A549 (cell line): ENCODE results near the gene FGF3. TPM values are rescaled to one million over a fixed set of nuclear protein-coding genes. Genes with fewer than 3 reads are reported as not detected.
A peak's percentile ranks its signal among the peaks of the same experiment; 100 is the strongest.

Experiments used
- ATAC-seq, 2 experiments: fragments of 200-7000 bp in 1 of 2; fragments of >200 bp in 1 of 2; cut with Nextera tagmentation in 1 of 2; cut with Tn5 transposase in 1 of 2; 3 replicates each; pipeline versions ENCODE4 v1.8.0 to v1.9.1; 2018 to 2020; ENCODE audit warnings: mild to moderate bottlenecking in 1 of 2, moderate library complexity in 1 of 2
- CTCF ChIA-PET: fragments of 300-600 bp; sonication (Branson Sonifier 250); formaldehyde crosslinking; extraction: SDS; loops from one replicate; lab custom pipeline; 2021; ENCODE audit warnings: antibody characterized with exemption, inconsistent platforms; lab: Yijun Ruan, JAX
- POLR2A ChIA-PET: fragments of 350-600 bp; formaldehyde crosslinking; extraction: SDS; loops from one replicate; lab custom pipeline; 2021; ENCODE audit warnings: antibody characterized with exemption, inconsistent platforms; lab: Yijun Ruan, JAX
- DNase-seq, 2 experiments: peaks; one replicate each; pipeline versions ENCODE4 v3.0.0 to v3.0.0-alpha.2; 2011 to 2016; ENCODE audit warnings: low read depth in 1 of 2, low spot score in 1 of 2
- FAIRE-seq: peaks from 2 replicates; lab custom pipeline; 2011; peaks lifted over from hg19 to GRCh38; lab: Jason Lieb, UNC
- H3K27ac ChIP-seq, 2 experiments: fragments of >200 bp; sonication (Bioruptor Twin); formaldehyde crosslinking; 3 replicates each; pipeline ENCODE4 v1.5.1; 2016 to 2017
- H3K4me1 ChIP-seq: fragments of >200 bp; sonication (Bioruptor Twin); formaldehyde crosslinking; 3 replicates; pipeline ENCODE4 v1.6.1; 2016
- H3K4me2 ChIP-seq: fragments of >200 bp; sonication (Bioruptor Twin); formaldehyde crosslinking; 3 replicates; pipeline ENCODE4 v1.6.1; 2016
- H3K4me3 ChIP-seq: fragments of >200 bp; sonication (Bioruptor Twin); formaldehyde crosslinking; 3 replicates; pipeline ENCODE4 v1.5.1; 2016
- H3K9me3 ChIP-seq: fragments of >200 bp; sonication (Bioruptor Twin); formaldehyde crosslinking; 3 replicates; pipeline ENCODE4 v1.6.1; 2016
- CBX2 ChIP-seq: fragments of 200-600 bp; sonication (generic); IDR thresholded peaks from 2 replicates; pipeline ENCODE4 v1.6.1; 2016; ENCODE audit warnings: low read depth, mild to moderate bottlenecking, borderline replicate concordance
- CBX8 ChIP-seq: fragments of 200-600 bp; sonication (generic); IDR thresholded peaks from 2 replicates; pipeline ENCODE4 v1.6.1; 2016
- FOSB ChIP-seq: fragments of 250-450 bp; sonication (Bioruptor Pico); IDR thresholded peaks from 2 replicates; pipeline ENCODE4 v1.5.0; 2020; ENCODE audit warnings: mild to moderate bottlenecking, moderate library complexity
- HDAC2 ChIP-seq: fragments of 200-600 bp; sonication (generic); IDR thresholded peaks from 2 replicates; pipeline ENCODE4 v1.6.1; 2016
- HES2 ChIP-seq: fragments of >200 bp; sonication (Bioruptor Twin); formaldehyde crosslinking; IDR thresholded peaks from 2 replicates; pipeline ENCODE4 v1.6.1; 2016
- HEYL ChIP-seq: fragments of 250-450 bp; sonication (Bioruptor Pico); IDR thresholded peaks from 2 replicates; pipeline ENCODE4 v1.8.0; 2021; ENCODE audit warnings: mild to moderate bottlenecking, moderate library complexity
- HMGXB4 ChIP-seq: fragments of 250-450 bp; sonication (Bioruptor Pico); IDR thresholded peaks from 2 replicates; pipeline ENCODE4 v1.5.0; 2021; ENCODE audit warnings: mild to moderate bottlenecking, moderate library complexity, borderline replicate concordance
- JUN ChIP-seq, 2 experiments: fragments of >200 bp; sonication (Bioruptor Twin); formaldehyde crosslinking; IDR thresholded peaks; 2 replicates in 1 of 2; 3 replicates in 1 of 2; pipeline ENCODE4 v1.6.1; 2016 to 2017
- JUNB ChIP-seq: fragments of >200 bp; sonication (Bioruptor Twin); formaldehyde crosslinking; IDR thresholded peaks from 2 replicates; pipeline ENCODE4 v1.6.1; 2016
- MAFK ChIP-seq: fragments of 450-650 bp; IDR thresholded peaks from 2 replicates; pipeline ENCODE4 v1.6.1; 2014; ENCODE audit not compliant: partially characterized antibody
- MAX ChIP-seq: IDR thresholded peaks from 2 replicates; pipeline ENCODE4 v1.6.1; 2012
- NFE2L2 ChIP-seq: fragments of 150-350 bp; conservative IDR thresholded peaks from 2 replicates; pipeline ENCODE4 v1.6.1; 2014; ENCODE audit warnings: low read length
- NPAS2 ChIP-seq: fragments of 250-450 bp; sonication (Bioruptor Pico); IDR thresholded peaks from 2 replicates; pipeline ENCODE4 v1.8.0; 2022; ENCODE audit warnings: mild to moderate bottlenecking, moderate library complexity, borderline replicate concordance
- NR3C1 ChIP-seq: fragments of >200 bp; sonication (Bioruptor Twin); formaldehyde crosslinking; IDR thresholded peaks from 3 replicates; pipeline ENCODE4 v1.6.1; 2017
- PHF8 ChIP-seq: fragments of 200-600 bp; sonication (generic); IDR thresholded peaks from 2 replicates; pipeline ENCODE4 v1.6.1; 2016; ENCODE audit warnings: low read depth, mild to moderate bottlenecking, antibody characterized with exemption, moderate library complexity, borderline replicate concordance
- RAD21 ChIP-seq, 2 experiments: fragments of >200 bp in 1 of 2; sonication (Bioruptor Twin) in 1 of 2; formaldehyde crosslinking in 1 of 2; IDR thresholded peaks in 1 of 2; conservative IDR thresholded peaks in 1 of 2; 2 replicates in 1 of 2; 3 replicates in 1 of 2; pipeline ENCODE4 v1.6.1; 2012 to 2018; ENCODE audit warnings: inconsistent platforms in 1 of 2
- RARB ChIP-seq: fragments of 250-450 bp; sonication (Bioruptor Pico); IDR thresholded peaks from 2 replicates; pipeline ENCODE4 v1.8.0; 2021; ENCODE audit warnings: mild to moderate bottlenecking, moderate library complexity
- REST ChIP-seq: fragments of 200-600 bp; sonication (generic); IDR thresholded peaks from 2 replicates; pipeline ENCODE4 v1.6.1; 2016; ENCODE audit warnings: antibody characterized with exemption, mild to moderate bottlenecking, moderate library complexity
- WGBS: methylation state at CpG from one replicate; pipeline ENCODE4 v1.1.6; 2017; ENCODE audit errors: missing lambda C conversion rate; 5-methylcytosine and 5-hydroxymethylcytosine counted together
- polyA plus RNA-seq, 4 experiments: library from polyadenylated mRNA; depleted of rRNA in 3 of 4; stranded (reverse); fragments of >200 nt; fragmentation: RNase III in 1 of 4; extraction: RNeasy Plus Mini Kit Qiagen cat#74134 plus additional on column Dnase treatment in 1 of 4; gene quantifications; 2 replicates in 3 of 4; 3 replicates in 1 of 4; pipeline ENCODE4 v1.2.3, GENCODE V29; 2011 to 2017

The FGF3 gene
- polyA plus RNA-seq, 2 of the 4 experiments (the other 2 are of a cell fraction) = not detected

GRCh38 chr11:69860244-69860643, 41.0 kb upstream of the FGF3 start (continued):
- no peak for TF ChIP-seq NFE2L2
- no peak for TF ChIP-seq MAFK

GRCh38 chr11:69859275-69859934, 40.2 kb upstream of the FGF3 start:
- DNase-seq = peak in 1 of 2 experiments; percentile 21
- Histone ChIP-seq H3K4me2 (no peak overlapping the region), H3K4me1 (no peaks in the 10 kb centered on the region), H3K27ac (no peak overlapping the region), H3K4me3 (no peak overlapping the region), H3K9me3 (peaks cover under 1% of the 10 kb centered on the region; the same call in 1 of the 3 replicates)
- ATAC-seq = no peak; a peak in 1 of 6 replicates
- TF ChIP-seq HEYL (CRISPR knock-in tag) = no peak
- TF ChIP-seq MAFK = peak; percentile 92
- FAIRE-seq = no peak
- ChIA-PET CTCF (interaction anchor here (0.8 kb wide), 1 partner anchor 51 kb away, joined by 3 read pairs; no protein-coding TSS in a partner anchor), POLR2A (no interaction called here)
- 56% methylated on average over 12 of the region's 12 CpGs for WGBS

- no peak overlapping the region for H3K4me2 ChIP-seq
- DNase-seq (no peak), FAIRE-seq (no peak), ATAC-seq (no peak)
- CTCF ChIA-PET = interaction anchor here (0.7 to 1.2 kb wide), 2 partner anchors 9 to 170 kb away, joined by 4 read pairs; no protein-coding TSS in a partner anchor
- no peak overlapping the region for H3K27ac ChIP-seq
- H3K9me3 ChIP-seq = peaks cover 30% of the 10 kb centered on the region
- POLR2A ChIA-PET = no interaction called here
- TF ChIP-seq RARB (CRISPR knock-in tag) (no peak), HES2 (no peak), HDAC2 (no peak), FOSB (CRISPR knock-in tag) (no peak), PHF8 (no peak), JUN (IDR thresholded peaks at IDR 0.05) (no peak), CBX2 (no peak), JUNB (no peak), CBX8 (no peak), MAFK (no peak), NR3C1 (no peak), MAX (no peak), NPAS2 (no peak), HMGXB4 (CRISPR knock-in tag) (no peak), REST (no peak), RAD21 (conservative IDR thresholded peaks at IDR 0.05 in 1 of 2, IDR thresholded peaks at IDR 0.05 in 1 of 2) (no peak)
- H3K4me3 ChIP-seq = no peak overlapping the region
- H3K4me1 ChIP-seq = no peaks in the 10 kb centered on the region
- 73% methylated on average over 3 of the region's 3 CpGs for WGBS
These were observed 36.2 kb upstream of the FGF3 start for GRCh38 chr11:69855421-69855820.
